ENCODE results near the gene SLC25A26.

GRCh38 chr3:66383998-66384745 lies 163.4 kb downstream of the SLC25A26 start:
- TF ChIP-seq CTCF (conservative IDR thresholded peaks at IDR 0.05 in 1 of 2, IDR thresholded peaks at IDR 0.05 in 1 of 2; ENCODE audit: low read depth in 1 of 2, low read length in 2 of 2) = no peak
- no peak for TF ChIP-seq EZH2 (IDR thresholded peaks at IDR 0.05; ENCODE audit: low read length, missing control alignments)
